Measurements from ENCODE around the gene NEK8. TPM values are rescaled to one million over a fixed set of nuclear protein-coding genes. Genes with fewer than 3 reads are reported as not detected.

Gene NEK8
- total and polyA plus RNA-seq, 2 of the 8 experiments (the other 6 are each of a cell fraction or from before 2014, with no cell fraction given): 14.9 to 23.3 TPM

GRCh38 chr17:28686296-28686695, 42.3 kb upstream of the NEK8 start:
- H3K14ac ChIP-seq (ENCODE audit: insufficient read length): no peak overlapping the region
- no peaks in the 10 kb centered on the region for H3K23me2 ChIP-seq (ENCODE audit: low read depth, low read length)
- no peak overlapping the region for H4K91ac ChIP-seq (replicated peaks; ENCODE audit: insufficient read length, low read length)
- H4K8ac ChIP-seq (ENCODE audit: extremely low read depth, insufficient read depth, low read length): no peak overlapping the region
- H4K20me1 ChIP-seq (replicated peaks in 1 of 2; ENCODE audit: control insufficient read depth in 1 of 2, insufficient read depth in 2 of 2, low read length in 2 of 2): peaks cover 3 to 8% of the 10 kb centered on the region in 2 experiments
- H2BK5ac ChIP-seq (ENCODE audit: low read depth, low read length): no peak overlapping the region
- peaks cover 63 to 98% (median 92%) of the 10 kb centered on the region in 4 experiments for H3K36me3 ChIP-seq (ENCODE audit: control insufficient read depth in 2 of 4, insufficient read depth in 4 of 4, low read length in 3 of 4)
- no peak overlapping the region for H3K27ac ChIP-seq (ENCODE audit: low read depth, low read length)
- no peak overlapping the region for H2AFZ ChIP-seq (ENCODE audit: low read length)
- WGBS, 2 experiments (ENCODE audit: extremely low coverage in 1 of 2, insufficient coverage in 1 of 2, insufficient read length in 1 of 2, insufficient replicate concordance in 2 of 2, low coverage in 1 of 2, low lambda C conversion rate in 2 of 2, missing lambda C conversion rate in 1 of 2): 94% methylated on average over 4 of the region's 4 CpGs; no CpG with 5 or more reads in 1 of the 2 experiments
- no peak for TF ChIP-seq EZH2 (IDR thresholded peaks at IDR 0.05; ENCODE audit: low read depth, low read length, severe bottlenecking)
- CTCF ChIA-PET (ENCODE audit: partially characterized antibody): interaction anchor here (3.3 kb wide), 1 partner anchor 10 kb away, joined by 13 read pairs; no protein-coding TSS in a partner anchor
- H3K23ac ChIP-seq (ENCODE audit: insufficient read length): no peak overlapping the region
- no peak overlapping the region for H2BK120ac ChIP-seq (replicated peaks; ENCODE audit: low read depth, low read length)
- H2BK20ac ChIP-seq (ENCODE audit: low read length): no peak overlapping the region
- H4K5ac ChIP-seq (ENCODE audit: insufficient read length, low read depth, low read length): no peak overlapping the region
- H3K27me3 ChIP-seq (replicated peaks in 1 of 4; ENCODE audit: control insufficient read depth in 3 of 4, extremely low read depth in 1 of 4, insufficient read depth in 3 of 4, low read length in 3 of 4): no peaks in the 10 kb centered on the region
- H3K4ac ChIP-seq (replicated peaks; ENCODE audit: insufficient read length, low read depth, low read length): no peak overlapping the region
- H3K4me2 ChIP-seq (ENCODE audit: insufficient read depth in 1 of 2, low read depth in 2 of 2, low read length in 2 of 2): no peak overlapping the region
- no peak overlapping the region for H3K4me3 ChIP-seq (ENCODE audit: extremely low read depth in 1 of 4, insufficient read depth in 2 of 4, low read depth in 3 of 4, low read length in 4 of 4)
- H3K9ac ChIP-seq (replicated peaks in 1 of 4; ENCODE audit: extremely low read depth in 1 of 4, low read depth in 3 of 4, low read length in 3 of 4): no peak overlapping the region; a peak in 1 of 7 replicates
- no peak overlapping the region for H2BK12ac ChIP-seq (ENCODE audit: low read depth, low read length)
- no peak overlapping the region for H2AK5ac ChIP-seq (ENCODE audit: low read depth, low read length)
- no peak for FAIRE-seq
- H2BK15ac ChIP-seq (ENCODE audit: low read length): no peak overlapping the region
- no peak overlapping the region for H3K18ac ChIP-seq (ENCODE audit: extremely low read depth, low read length)
- POLR2A ChIA-PET (ENCODE audit: partially characterized antibody): interaction anchor here (0.6 to 6.5 kb wide), 9 partner anchors 9 to 109 kb away, joined by 3 to 35 read pairs (median 4); partner anchors contain the start of genes ALDOC and BLTP2
- no peaks in the 10 kb centered on the region for H3K79me1 ChIP-seq (ENCODE audit: low read depth, low read length)
- no peaks in the 10 kb centered on the region for H3K4me1 ChIP-seq (replicated peaks in 1 of 4; ENCODE audit: control insufficient read depth in 3 of 4, insufficient read depth in 4 of 4, low read length in 3 of 4)
- no peaks in the 10 kb centered on the region for H3K79me2 ChIP-seq (ENCODE audit: control insufficient read depth in 1 of 2, insufficient read depth in 2 of 2, low read length in 2 of 2)
- no peak overlapping the region for H3K56ac ChIP-seq (replicated peaks; ENCODE audit: insufficient read length, low read depth, low read length)
- no peaks in the 10 kb centered on the region for H3K9me3 ChIP-seq (ENCODE audit: insufficient read depth in 2 of 2, low read depth in 1 of 2, low read length in 1 of 2)
- DNase-seq (ENCODE audit: low read depth in 1 of 2, low spot score in 2 of 2): no peak
